Gastroesophageal sphincter (tissue), 3 donors: ENCODE measurements around the gene CHORDC1.

Source experiments
- EP300 ChIP-seq: sonication (generic); formaldehyde crosslinking; IDR thresholded peaks from one replicate; pipeline ENCODE4 v1.6.1; 2017; ENCODE audit warnings: antibody characterized with exemption, mild to moderate bottlenecking
- POLR2A ChIP-seq, 2 donors: fragments of 450-650 bp; IDR thresholded peaks; one replicate each; pipeline ENCODE4 v1.6.1; 2017; ENCODE audit warnings: antibody characterized with exemption in 2 of 2, mild to moderate bottlenecking in 2 of 2, moderate library complexity in 1 of 2
- POLR2AphosphoS5 ChIP-seq: sonication (generic); formaldehyde crosslinking; IDR thresholded peaks from one replicate; pipeline ENCODE4 v1.6.1; 2017; ENCODE audit warnings: antibody characterized with exemption
- TF ChIP-seq, protein P1 (sequence below), 4 experiments: fragments of 200-600 bp in 2 of 4; fragments of 450-650 bp in 2 of 4; sonication (generic) in 1 of 4; IDR thresholded peaks; one replicate each; pipeline ENCODE4 v1.5.1; 2017 to 2019; ENCODE audit warnings: antibody characterized with exemption in 4 of 4, mild to moderate bottlenecking in 2 of 4, moderate library complexity in 2 of 4

DNA sequence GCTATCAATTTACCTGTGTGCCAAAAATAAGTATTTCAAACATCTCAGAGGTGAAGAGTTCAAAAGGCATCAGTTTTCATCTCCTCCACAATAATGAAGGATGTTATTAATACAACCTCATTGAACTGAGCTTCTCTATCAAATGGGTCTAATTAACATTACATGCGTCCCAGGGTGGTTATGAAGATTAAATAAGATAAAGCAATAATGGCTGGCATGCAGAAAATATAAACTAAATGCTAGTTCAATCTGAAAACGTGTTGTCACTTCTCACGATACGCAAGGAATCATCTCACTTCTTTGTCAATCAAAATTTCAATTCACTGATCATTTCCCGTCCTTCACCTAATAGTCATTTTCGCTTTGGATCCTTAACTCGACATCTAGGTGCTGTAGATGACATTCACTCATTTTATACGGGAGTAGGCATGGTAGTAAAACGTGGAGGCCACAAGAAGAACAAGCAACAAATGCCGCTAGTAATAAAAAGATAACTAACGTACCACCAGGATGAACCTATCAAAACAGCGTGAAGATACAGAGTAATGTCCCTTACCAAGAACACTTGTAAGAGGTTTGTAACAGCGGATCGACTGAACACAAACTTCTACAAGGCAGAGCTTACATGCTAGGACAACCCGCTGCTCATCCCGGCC, 918 bp downstream of the CHORDC1 start:
- TF ChIP-seq POLR2A (IDR thresholded peaks at IDR 0.05) (no peak), POLR2AphosphoS5 (no peak), EP300 (no peak)
- TF ChIP-seq, protein P1, sequence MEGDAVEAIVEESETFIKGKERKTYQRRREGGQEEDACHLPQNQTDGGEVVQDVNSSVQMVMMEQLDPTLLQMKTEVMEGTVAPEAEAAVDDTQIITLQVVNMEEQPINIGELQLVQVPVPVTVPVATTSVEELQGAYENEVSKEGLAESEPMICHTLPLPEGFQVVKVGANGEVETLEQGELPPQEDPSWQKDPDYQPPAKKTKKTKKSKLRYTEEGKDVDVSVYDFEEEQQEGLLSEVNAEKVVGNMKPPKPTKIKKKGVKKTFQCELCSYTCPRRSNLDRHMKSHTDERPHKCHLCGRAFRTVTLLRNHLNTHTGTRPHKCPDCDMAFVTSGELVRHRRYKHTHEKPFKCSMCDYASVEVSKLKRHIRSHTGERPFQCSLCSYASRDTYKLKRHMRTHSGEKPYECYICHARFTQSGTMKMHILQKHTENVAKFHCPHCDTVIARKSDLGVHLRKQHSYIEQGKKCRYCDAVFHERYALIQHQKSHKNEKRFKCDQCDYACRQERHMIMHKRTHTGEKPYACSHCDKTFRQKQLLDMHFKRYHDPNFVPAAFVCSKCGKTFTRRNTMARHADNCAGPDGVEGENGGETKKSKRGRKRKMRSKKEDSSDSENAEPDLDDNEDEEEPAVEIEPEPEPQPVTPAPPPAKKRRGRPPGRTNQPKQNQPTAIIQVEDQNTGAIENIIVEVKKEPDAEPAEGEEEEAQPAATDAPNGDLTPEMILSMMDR (IDR thresholded peaks at IDR 0.05) = no peak
